Liver (tissue), 9 donors: ENCODE results near the gene BABAM1. TPM values are rescaled to one million over a fixed set of nuclear protein-coding genes. Genes with fewer than 3 reads are reported as not detected.

Experiments used
- DNase-seq: peaks from one replicate; pipeline ENCODE4 v3.0.0-alpha.2; 2017; ENCODE audit warnings: low spot score
- H3K27ac ChIP-seq, 2 donors: one replicate each; pipeline ENCODE4 v1.7.0; 2013; ENCODE audit warnings: inconsistent platforms in 2 of 2, low read length in 2 of 2, control low read depth in 1 of 2, low read depth in 1 of 2, mild to moderate bottlenecking in 1 of 2
- H3K27me3 ChIP-seq, 4 donors: one replicate each; pipeline versions ENCODE4 v1.6.1 to v1.7.0; 2013; ENCODE audit warnings: low read length in 3 of 4, inconsistent platforms in 1 of 4, mild to moderate bottlenecking in 1 of 4, moderate library complexity in 1 of 4; ENCODE audit not compliant: control insufficient read depth in 4 of 4, insufficient read depth in 4 of 4
- H3K36me3 ChIP-seq, 4 donors: one replicate each; pipeline versions ENCODE4 v1.6.1 to v1.7.0; 2013; ENCODE audit warnings: low read length in 3 of 4, mild to moderate bottlenecking in 3 of 4, low read depth in 1 of 4, moderate library complexity in 1 of 4; ENCODE audit not compliant: control insufficient read depth in 4 of 4, insufficient read depth in 3 of 4
- H3K4me1 ChIP-seq, 4 donors: one replicate each; pipeline versions ENCODE4 v1.6.1 to v1.7.0; 2013; ENCODE audit warnings: low read length in 3 of 4, mild to moderate bottlenecking in 3 of 4, moderate library complexity in 1 of 4; ENCODE audit not compliant: control insufficient read depth in 4 of 4, insufficient read depth in 4 of 4
- H3K4me3 ChIP-seq, 3 donors: one replicate each; pipeline versions ENCODE4 v1.6.1 to v1.7.0; 2013; ENCODE audit warnings: low read length in 3 of 3, control low read depth in 1 of 3, low read depth in 1 of 3, mild to moderate bottlenecking in 1 of 3
- H3K9ac ChIP-seq, 2 donors: one replicate each; pipeline ENCODE4 v1.7.0; 2013; ENCODE audit warnings: low read length in 2 of 2, mild to moderate bottlenecking in 2 of 2, moderate library complexity in 2 of 2, control low read depth in 1 of 2, low read depth in 1 of 2
- H3K9me3 ChIP-seq, 4 donors: one replicate each; pipeline versions ENCODE4 v1.6.1 to v1.7.0; 2013; ENCODE audit warnings: low read length in 3 of 4; ENCODE audit not compliant: control insufficient read depth in 4 of 4
- ATF3 ChIP-seq: IDR thresholded peaks from 2 replicates; pipeline ENCODE4 v1.6.1; 2016; ENCODE audit warnings: antibody characterized with exemption
- EGR1 ChIP-seq, 2 donors: IDR thresholded peaks; 2 replicates each; pipeline ENCODE4 v1.6.1; 2016 to 2018; ENCODE audit warnings: antibody characterized with exemption in 2 of 2, low read depth in 2 of 2
- HNF4A ChIP-seq, 2 donors: conservative IDR thresholded peaks; 2 replicates each; pipeline ENCODE4 v1.6.1; 2016; ENCODE audit warnings: antibody characterized with exemption in 2 of 2, mild to moderate bottlenecking in 2 of 2
- HNF4G ChIP-seq: IDR thresholded peaks from 2 replicates; pipeline ENCODE4 v1.6.1; 2016; ENCODE audit warnings: antibody characterized with exemption
- JUND ChIP-seq, 2 donors: IDR thresholded peaks; 2 replicates each; pipeline ENCODE4 v1.6.1; 2016; ENCODE audit warnings: antibody characterized with exemption in 2 of 2
- NR2F2 ChIP-seq: IDR thresholded peaks from 2 replicates; pipeline ENCODE4 v1.6.1; 2016; ENCODE audit warnings: antibody characterized with exemption
- RXRA ChIP-seq, 2 donors: IDR thresholded peaks; 2 replicates each; pipeline ENCODE4 v1.6.1; 2017 to 2018; ENCODE audit warnings: antibody characterized with exemption in 2 of 2, mild to moderate bottlenecking in 1 of 2
- SP1 ChIP-seq: IDR thresholded peaks from 2 replicates; pipeline ENCODE4 v1.6.1; 2018; ENCODE audit warnings: antibody characterized with exemption, mild to moderate bottlenecking
- WGBS: extraction: QIAGEN DNeasy Blood & Tissue Kit; methylation state at CpG from one replicate; pipeline ENCODE4 v1.1.7; 2013; 5-methylcytosine and 5-hydroxymethylcytosine counted together
- polyA plus RNA-seq, 2 donors: library from polyadenylated mRNA; stranded (reverse) in 1 of 2; unstranded in 1 of 2; fragments of 200-250 nt in 1 of 2; fragments of >200 nt in 1 of 2; fragmentation: Nextera tagmentation in 1 of 2; extraction: Ambion mirVana in 1 of 2; gene quantifications; one replicate each; pipeline versions ENCODE4 v1.2.1 to v1.2.3, GENCODE V29; 2013 to 2015
- total RNA-seq, 2 donors: library from RNA; depleted of rRNA; stranded (reverse); fragments of >200 nt; gene quantifications; one replicate each; pipeline ENCODE4 v1.2.3, GENCODE V29; 2014
- TF ChIP-seq, protein P1 (sequence below): fragments of 150-350 bp; IDR thresholded peaks from 2 replicates; pipeline ENCODE4 v1.5.1; 2017; ENCODE audit warnings: improper control_type of control experiment, low read depth, low read length; ENCODE audit not compliant: missing input control
- TF ChIP-seq, protein P2 (sequence below): IDR thresholded peaks from 2 replicates; pipeline ENCODE4 v1.6.1; 2016; ENCODE audit warnings: antibody characterized with exemption
- TF ChIP-seq, protein P3 (sequence below): IDR thresholded peaks from 2 replicates; pipeline ENCODE4 v1.6.1; 2016; ENCODE audit warnings: antibody characterized with exemption, mild to moderate bottlenecking
- donor health status: healthy.
- donor health status: healthy.
- donor health status: healthy.
- donor health status: healthy.
- donor health status: healthy.

The BABAM1 gene
- total and polyA plus RNA-seq, 4 donors, result 29.3 to 47.0 (median 33.5) TPM

GRCh38 chr19:17244618-17245534, 22.4 kb upstream of the BABAM1 start:
- Histone ChIP-seq H3K36me3 (no peaks in the 10 kb centered on the region), H3K9ac (peak overlapping the region in 1 of 2 donors; percentile 60), H3K4me1 (peaks cover 19 to 61% (median 56%) of the 10 kb centered on the region in 4 donors), H3K4me3 (peak overlapping the region; percentile 75 to 89 (median 88)), H3K9me3 (no peaks in the 10 kb centered on the region), H3K27ac (peak overlapping the region; percentile 81), H3K27me3 (no peaks in the 10 kb centered on the region)
- TF ChIP-seq ATF3 (no peak), RXRA (IDR thresholded peaks at IDR 0.05) (no peak), EGR1 (IDR thresholded peaks at IDR 0.05; ENCODE audit: low read depth in 2 of 2) (no peak), SP1 (no peak), NR2F2 (no peak), HNF4G (no peak), HNF4A (conservative IDR thresholded peaks at IDR 0.05) (no peak)
- TF ChIP-seq, protein P1, sequence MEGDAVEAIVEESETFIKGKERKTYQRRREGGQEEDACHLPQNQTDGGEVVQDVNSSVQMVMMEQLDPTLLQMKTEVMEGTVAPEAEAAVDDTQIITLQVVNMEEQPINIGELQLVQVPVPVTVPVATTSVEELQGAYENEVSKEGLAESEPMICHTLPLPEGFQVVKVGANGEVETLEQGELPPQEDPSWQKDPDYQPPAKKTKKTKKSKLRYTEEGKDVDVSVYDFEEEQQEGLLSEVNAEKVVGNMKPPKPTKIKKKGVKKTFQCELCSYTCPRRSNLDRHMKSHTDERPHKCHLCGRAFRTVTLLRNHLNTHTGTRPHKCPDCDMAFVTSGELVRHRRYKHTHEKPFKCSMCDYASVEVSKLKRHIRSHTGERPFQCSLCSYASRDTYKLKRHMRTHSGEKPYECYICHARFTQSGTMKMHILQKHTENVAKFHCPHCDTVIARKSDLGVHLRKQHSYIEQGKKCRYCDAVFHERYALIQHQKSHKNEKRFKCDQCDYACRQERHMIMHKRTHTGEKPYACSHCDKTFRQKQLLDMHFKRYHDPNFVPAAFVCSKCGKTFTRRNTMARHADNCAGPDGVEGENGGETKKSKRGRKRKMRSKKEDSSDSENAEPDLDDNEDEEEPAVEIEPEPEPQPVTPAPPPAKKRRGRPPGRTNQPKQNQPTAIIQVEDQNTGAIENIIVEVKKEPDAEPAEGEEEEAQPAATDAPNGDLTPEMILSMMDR, result no peak
- TF ChIP-seq, protein P2, sequence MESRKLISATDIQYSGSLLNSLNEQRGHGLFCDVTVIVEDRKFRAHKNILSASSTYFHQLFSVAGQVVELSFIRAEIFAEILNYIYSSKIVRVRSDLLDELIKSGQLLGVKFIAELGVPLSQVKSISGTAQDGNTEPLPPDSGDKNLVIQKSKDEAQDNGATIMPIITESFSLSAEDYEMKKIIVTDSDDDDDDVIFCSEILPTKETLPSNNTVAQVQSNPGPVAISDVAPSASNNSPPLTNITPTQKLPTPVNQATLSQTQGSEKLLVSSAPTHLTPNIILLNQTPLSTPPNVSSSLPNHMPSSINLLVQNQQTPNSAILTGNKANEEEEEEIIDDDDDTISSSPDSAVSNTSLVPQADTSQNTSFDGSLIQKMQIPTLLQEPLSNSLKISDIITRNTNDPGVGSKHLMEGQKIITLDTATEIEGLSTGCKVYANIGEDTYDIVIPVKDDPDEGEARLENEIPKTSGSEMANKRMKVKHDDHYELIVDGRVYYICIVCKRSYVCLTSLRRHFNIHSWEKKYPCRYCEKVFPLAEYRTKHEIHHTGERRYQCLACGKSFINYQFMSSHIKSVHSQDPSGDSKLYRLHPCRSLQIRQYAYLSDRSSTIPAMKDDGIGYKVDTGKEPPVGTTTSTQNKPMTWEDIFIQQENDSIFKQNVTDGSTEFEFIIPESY, result no peak
- TF ChIP-seq, protein P3, sequence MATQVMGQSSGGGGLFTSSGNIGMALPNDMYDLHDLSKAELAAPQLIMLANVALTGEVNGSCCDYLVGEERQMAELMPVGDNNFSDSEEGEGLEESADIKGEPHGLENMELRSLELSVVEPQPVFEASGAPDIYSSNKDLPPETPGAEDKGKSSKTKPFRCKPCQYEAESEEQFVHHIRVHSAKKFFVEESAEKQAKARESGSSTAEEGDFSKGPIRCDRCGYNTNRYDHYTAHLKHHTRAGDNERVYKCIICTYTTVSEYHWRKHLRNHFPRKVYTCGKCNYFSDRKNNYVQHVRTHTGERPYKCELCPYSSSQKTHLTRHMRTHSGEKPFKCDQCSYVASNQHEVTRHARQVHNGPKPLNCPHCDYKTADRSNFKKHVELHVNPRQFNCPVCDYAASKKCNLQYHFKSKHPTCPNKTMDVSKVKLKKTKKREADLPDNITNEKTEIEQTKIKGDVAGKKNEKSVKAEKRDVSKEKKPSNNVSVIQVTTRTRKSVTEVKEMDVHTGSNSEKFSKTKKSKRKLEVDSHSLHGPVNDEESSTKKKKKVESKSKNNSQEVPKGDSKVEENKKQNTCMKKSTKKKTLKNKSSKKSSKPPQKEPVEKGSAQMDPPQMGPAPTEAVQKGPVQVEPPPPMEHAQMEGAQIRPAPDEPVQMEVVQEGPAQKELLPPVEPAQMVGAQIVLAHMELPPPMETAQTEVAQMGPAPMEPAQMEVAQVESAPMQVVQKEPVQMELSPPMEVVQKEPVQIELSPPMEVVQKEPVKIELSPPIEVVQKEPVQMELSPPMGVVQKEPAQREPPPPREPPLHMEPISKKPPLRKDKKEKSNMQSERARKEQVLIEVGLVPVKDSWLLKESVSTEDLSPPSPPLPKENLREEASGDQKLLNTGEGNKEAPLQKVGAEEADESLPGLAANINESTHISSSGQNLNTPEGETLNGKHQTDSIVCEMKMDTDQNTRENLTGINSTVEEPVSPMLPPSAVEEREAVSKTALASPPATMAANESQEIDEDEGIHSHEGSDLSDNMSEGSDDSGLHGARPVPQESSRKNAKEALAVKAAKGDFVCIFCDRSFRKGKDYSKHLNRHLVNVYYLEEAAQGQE, result no peak
- DNase-seq, result no peak
- WGBS, result 1% methylated on average over 100 of the region's 100 CpGs

DNA sequence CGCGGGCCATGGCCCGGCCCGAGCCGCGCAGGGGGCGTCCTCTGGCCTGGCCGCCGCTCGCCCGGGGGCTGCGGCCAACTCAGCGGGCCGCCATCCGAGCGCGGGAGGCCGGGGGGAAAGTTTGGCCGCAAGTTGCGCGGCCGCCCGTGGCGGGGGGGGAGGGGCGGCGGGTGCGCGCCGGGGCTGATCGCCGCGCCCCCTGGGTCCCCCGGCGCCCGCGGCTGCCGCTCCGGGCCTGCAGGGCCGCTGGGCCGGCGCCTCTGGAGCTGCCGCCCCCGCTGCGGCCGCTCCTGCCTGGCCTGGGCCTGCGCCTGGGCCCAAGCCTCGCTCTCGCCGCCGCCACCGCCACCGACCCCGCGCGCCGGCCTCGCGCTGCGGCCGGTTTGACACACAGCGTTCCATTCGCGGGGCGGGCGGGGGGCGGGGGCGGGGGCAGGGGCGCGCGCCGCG, 21.7 kb upstream of the BABAM1 start, which contains the start of gene NR2F6:
Gene NR2F6 (minus strand): TSS at position 385 of the 450 bp plus-strand sequence. CDS start 699 bp downstream, outside the sequence.
- peaks cover 16 to 54% (median 49%) of the 10 kb centered on the region in 4 donors for H3K4me1 ChIP-seq
- H3K36me3 ChIP-seq, result no peaks in the 10 kb centered on the region
- no peaks in the 10 kb centered on the region for H3K27me3 ChIP-seq
- peak within 1 kb of the TSS in 1 of 2 donors; percentile 60 for H3K9ac ChIP-seq
- peak within 1 kb of the TSS; percentile 75 to 89 (median 88) for H3K4me3 ChIP-seq
- TF ChIP-seq HNF4G (no peak), JUND (IDR thresholded peaks at IDR 0.05) (no peak), RXRA (IDR thresholded peaks at IDR 0.05) (no peak), NR2F2 (no peak)
- TF ChIP-seq, protein P3, result no peak
- WGBS, result under 1% methylated on average over 71 of the region's 72 CpGs
- no peaks in the 10 kb centered on the region for H3K9me3 ChIP-seq
- no peak for DNase-seq
- H3K27ac ChIP-seq, result peak within 1 kb of the TSS; percentile 84 to 91
